AG08395 (cell line): Measurements from ENCODE around the gene PLEKHO1.
"Not testable (repeated sequence)": the region's sequence is repeated elsewhere in the genome, so short reads cannot be mapped to it uniquely, and the experiment has no call there.

ENCODE experiments used
- DNase-seq: peaks from one replicate; pipeline ENCODE4 v3.0.0; 2012; ENCODE audit warnings: mixed read lengths, low spot score

Gene PLEKHO1, protein sequence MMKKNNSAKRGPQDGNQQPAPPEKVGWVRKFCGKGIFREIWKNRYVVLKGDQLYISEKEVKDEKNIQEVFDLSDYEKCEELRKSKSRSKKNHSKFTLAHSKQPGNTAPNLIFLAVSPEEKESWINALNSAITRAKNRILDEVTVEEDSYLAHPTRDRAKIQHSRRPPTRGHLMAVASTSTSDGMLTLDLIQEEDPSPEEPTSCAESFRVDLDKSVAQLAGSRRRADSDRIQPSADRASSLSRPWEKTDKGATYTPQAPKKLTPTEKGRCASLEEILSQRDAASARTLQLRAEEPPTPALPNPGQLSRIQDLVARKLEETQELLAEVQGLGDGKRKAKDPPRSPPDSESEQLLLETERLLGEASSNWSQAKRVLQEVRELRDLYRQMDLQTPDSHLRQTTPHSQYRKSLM

DNA sequence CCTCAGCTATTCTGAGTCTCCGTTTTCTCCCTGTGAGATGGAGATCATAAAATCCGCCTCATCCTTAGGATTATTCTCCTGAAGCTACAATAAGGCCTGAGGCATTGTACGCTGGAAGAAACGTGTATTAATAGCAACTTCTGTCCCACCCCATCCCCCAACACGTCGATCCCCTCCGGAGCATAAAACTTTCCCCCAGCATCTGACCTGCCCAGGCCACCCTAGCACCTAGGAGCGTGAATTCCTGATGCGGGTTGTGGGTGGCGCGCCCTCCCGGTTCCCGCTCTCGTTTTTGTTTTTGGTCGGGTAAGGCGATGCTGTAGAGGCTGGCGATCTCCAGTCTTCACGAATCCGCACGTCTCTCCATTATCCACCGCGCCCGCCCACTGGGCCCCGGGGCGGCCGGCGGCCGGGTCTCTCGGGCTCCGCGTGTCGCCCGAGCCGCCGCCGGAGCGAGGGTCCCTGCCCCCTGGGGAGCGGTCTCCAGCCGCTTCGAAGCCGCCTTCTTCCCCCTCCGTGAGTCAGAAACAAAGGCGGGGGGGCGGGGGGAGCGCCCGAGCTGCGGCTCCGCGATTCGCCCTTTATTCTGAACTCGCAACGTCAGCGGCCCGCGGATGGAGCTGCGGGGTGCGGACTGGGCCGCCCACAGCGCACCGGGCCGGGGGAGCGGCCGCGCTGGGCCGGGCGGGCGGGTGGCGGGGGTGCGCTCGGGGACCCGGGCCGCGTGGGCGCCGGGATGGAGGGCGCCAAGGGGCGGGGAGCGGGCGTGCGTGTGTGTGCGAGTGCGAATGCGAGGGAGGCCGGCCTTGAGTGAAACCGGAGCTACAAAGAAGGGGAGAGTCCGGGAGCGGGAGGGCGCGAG is at the start of gene PLEKHO1:
Gene PLEKHO1, plus strand, starts transcription at position 646 of the 862 bp plus-strand sequence. CDS start 342 bp downstream, outside the sequence.
- peak; percentile 86 for DNase-seq

DNA sequence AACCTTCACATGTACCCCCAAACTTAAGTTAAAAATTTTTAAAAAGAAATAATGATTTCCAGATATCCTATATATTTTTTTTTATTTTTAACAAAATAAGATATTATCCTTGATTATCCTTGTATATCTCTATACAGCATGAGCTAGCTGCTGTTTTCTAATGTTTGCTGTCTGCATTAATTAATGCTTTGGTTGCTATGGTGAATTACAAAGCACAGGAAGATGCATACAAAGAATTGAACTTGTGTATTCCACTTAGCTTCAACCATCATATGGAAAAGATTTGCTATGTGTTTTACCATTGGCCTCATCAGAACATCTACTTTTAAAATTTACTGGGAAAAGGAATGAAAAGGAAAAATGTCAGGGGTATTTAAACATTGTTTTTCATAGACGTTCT is 46.7 kb upstream of the PLEKHO1 start:
- no peak for DNase-seq

DNA sequence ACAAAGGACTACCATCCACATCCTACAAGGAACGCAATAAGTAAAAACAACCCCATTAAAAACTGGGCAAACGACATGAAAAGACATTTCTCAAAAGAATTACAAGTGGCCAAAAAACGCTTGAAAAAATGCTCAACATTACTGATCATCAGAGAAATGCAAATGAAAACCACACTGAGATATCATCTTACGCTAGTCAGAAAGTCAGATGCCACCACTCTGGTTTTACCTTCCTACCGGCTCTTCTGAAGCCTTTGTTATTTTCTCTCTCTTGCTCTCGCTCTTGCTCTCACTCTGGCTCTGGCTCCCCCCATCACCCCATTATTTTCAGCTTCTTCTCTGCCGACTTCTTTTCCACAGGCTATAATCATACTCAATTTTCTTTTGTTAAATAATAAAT is 43.4 kb upstream of the PLEKHO1 start:
- DNase-seq: no peak

DNA sequence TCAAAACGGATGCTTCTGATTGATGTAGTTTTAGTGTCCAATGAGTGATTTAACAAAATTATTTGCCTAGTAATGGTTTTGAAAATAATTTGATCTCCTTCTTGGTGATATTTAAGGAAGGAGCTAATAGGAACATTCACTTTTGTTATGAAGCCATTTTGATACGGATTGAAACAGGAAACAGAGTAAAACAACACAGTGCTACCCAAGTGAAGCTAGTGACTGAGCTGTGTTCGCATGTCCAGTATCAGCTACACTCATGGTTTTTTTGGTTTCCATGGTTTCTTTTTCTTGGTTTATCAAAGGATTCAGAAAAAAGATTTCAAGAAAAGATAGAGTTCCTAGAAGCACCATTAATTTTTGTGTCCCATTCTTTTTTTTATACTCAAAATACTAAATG is 40.1 kb upstream of the PLEKHO1 start:
- no peak for DNase-seq

DNA sequence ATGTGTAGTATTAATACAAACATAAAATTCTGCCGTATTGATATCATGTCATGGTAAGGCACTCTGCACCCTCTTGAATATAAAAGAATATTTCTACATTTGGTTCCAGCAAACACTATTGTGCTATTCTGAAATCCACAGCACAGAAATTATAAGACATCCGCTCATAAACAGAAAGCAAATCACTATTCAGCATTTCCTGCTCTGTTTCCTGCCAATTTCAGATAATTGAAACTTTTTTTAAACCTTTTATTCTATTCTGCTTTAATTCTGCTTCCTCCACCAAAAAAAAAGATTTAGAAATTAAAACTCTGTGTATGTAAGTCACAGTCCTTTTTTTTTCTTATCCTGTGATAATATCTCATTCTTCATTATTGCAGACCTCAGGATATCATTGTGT is 39.6 kb upstream of the PLEKHO1 start:
- no peak for DNase-seq

DNA sequence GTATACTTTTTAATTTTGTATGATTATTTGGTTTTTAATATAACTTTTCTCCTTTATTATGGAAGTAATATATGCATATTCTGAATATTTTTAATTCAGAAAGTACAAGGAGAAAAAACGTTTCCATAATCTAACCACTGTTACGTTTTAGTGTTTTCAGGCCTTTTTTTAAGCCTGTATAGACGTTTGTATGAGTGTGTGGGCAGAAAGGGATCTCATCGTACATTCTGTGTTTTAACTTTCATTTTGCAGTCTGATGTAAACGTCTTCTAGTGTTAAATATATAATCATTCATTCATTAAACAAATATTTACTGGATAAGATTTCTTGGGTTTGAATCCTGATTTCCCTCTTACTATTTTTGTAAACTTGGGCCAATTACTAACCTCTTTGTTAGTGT is 38.0 kb upstream of the PLEKHO1 start:
- no peak for DNase-seq

DNA sequence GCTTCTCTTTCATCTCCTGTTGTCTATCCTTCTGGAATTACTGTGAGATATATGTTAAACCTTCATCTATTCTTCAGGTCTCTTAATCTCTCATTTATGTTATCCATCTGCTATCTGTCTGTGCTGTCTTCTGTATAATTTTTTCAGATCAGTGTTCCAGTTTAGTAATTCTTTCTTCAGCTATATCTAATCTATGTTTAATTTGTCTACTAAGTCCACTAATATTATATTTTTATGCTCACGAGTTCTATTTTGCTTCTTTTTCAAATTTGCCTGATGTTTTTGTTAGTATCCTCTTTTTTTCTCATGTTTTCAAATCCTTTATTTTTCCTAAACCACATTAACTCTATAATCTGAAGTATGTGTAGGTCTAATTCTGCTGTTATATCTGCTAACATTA is 34.6 kb upstream of the PLEKHO1 start:
- no peak for DNase-seq

DNA sequence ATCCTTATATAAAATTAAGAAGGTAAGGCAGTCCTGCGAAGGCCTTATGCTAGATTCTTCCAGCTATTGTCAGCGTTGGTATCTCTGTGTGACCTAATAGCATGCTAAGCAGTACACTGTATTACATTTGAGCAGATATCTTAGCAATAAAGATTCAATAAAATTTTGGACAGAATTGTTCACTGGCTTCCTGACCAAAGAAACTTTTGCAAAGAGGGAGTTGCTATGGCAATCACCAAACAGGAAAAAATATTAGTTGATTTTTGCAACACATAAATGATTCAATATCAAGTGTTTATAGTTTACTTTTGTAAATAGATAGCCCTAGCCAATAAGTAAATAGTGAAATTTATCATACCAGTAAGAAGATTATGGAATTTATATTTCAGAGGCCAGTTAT is 31.0 kb upstream of the PLEKHO1 start:
- no peak for DNase-seq

DNA sequence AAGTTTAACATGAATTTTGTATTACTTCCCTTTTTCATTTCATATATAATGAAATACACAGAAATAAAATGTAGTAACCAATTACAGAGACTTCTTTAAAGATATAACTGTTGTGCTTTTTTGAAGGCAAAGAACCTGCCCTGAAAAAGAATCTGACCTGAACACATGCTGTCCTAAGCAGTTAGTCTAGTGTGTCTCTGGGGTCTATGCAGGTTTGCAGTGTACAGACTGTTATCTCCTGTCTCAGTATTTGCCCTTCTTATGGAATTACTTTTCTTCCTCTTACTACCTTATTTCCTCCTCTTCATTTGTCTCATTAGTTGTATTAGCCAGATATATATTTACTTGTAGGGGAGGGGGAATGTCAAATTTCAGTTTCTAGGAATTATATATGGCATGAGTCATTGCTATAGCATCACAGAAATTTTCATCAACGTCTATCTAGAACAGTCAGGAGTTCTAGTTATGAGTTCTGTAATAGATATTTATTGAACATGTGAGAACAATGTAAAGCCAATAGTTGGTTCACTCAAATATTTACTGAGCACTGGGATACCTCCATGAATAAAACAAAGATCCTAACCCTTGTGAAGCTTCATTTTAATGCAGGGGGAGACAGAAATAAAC is 28.4 kb upstream of the PLEKHO1 start:
- DNase-seq: no peak

DNA sequence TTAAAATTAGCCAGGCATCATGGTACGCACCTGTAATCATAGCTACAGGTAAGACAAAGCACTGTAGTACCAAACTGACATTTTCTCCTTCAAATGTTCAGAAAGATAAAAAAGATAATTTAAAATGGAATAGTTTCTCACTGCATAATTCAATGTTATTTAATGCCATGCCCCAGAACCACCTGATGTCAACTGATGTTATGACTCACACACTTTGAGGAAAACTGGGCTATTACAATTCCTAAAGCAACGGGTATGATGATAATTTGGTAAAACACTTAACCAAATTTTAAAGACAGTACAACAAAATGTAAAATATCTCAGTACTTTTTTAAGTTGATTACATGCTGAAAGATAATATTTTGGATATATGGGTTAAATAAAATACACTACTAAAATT is 22.9 kb upstream of the PLEKHO1 start:
- no peak for DNase-seq

DNA sequence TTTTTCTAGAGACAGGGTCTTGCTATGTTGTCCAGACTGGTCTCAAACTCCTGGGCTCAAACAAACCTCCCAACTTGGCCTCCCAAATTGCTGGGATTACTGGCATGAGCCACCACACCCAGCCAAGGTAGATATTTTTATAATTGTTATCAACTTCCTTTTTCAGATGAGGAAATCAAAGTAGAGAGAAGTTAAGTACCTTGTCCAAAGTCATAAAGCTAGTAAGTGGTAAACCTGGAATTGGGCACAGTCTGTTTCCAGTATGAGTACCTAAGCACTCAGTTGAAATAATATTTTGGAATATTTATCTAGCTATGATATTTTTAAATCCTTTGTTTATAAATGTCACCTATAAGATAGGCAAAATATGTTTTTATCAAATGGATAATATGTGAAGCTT is 22.3 kb upstream of the PLEKHO1 start:
- DNase-seq: no peak

DNA sequence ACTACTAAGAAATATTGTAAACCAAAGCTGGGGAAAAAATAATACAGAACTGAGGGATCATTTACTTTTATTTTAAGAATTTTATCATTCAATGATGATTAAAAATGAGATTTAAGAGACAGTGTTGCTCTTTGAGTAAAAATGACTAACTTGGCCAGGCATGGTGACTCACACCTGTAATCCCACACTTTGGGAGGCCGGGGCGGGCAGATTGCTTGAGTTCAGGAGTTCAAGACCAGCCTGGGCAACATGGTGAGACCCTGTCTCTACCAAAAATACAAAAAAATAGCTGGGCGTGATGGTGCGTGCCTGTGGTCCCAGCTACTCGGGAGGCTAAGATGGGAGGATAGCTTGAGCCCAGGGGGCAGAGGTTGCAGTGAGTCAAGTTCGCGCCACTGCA is 21.8 kb upstream of the PLEKHO1 start:
- DNase-seq: no peak

DNA sequence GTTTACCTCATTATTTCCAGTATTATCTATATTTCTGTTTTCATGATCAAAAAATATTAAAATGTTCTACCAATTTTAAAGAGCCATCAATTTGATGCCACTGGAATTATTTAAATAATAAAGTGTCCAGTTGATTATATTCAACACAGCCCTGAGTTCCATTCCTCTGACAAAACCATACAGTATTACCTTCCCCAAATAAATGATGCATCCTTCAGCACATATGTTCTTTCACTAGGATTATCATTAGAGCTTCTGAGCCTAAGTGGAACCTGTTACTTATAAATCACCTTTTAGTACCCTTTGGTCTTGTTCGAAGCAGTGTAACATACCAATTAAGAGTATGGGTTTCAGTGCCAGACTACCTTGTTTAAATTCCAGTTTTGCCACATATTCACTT is 17.3 kb upstream of the PLEKHO1 start:
- no peak for DNase-seq

DNA sequence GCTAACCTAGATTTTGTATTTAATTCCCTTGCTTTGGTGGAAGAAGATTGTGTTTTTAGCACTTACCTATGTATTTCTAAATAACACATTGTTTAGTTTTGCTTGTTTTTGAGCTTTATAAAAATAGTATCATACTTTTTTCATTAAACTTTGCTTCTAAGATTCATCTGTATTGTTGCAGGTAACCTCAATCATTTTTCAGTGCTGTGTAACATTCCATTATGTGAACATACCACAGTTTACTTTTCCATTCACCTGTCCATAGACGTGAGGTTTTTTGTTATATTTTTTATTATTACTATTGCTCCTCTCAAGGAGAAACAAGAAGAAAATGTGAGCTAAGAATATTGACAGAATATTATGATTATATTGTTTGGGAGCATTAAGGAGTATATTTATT is 15.2 kb upstream of the PLEKHO1 start:
- no peak for DNase-seq

DNA sequence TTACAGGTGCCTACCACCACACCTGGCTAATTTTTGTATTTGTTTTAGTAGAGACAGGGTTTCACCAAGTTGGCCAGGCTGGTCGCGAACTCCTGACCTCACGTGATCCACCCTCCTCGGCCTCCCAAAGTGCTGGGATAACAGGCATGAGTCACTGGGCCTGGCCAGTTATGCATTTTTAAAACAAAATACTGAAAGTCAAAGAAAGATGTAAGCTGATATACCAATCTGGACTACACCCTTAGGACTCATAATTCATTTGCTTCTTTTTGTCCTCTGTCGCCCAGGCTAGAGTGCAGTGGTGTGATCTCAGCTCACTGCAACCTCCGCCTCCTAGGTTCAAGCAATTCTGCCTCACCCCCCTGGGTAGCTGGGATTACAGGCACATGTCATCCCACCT is 14.3 kb upstream of the PLEKHO1 start:
- not testable (repeated sequence) for DNase-seq

DNA sequence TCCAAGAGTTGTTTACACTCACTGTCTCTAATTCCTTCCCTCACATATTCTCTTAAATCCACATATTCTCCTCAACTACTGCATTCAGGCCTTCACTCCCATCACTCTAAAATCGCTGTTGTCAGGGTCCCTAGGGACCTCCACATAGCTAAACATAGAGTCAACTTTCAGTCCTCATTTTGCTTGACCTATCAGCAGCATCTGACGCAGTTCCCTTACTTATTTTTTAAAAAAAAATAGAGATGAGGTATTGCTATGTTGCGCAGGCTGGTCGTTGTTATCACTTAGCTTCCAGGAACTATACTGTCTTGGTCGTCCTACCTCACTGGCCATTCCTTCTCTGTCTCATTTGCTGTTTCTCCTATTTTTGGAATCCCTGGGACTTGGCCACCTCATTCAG is 11.7 kb upstream of the PLEKHO1 start:
- DNase-seq: no peak

DNA sequence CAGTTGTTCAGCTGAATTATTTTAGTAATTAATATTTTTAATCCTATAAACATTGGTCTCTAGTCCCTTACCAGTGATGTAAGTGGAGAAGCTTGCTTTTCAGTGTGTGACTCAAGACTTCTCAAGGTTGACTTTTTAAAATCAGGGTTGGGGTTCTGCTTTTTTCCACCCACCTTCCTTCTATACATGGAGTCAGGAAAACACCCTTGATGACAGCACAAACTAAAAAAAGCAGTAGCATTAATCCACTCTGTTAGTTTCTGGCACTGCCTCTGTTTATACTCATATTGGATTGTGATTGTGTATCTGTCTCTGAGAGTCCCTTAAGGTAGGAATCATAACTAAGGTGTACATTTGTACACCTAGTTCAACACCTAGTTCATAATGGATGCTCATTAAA is 8.3 kb upstream of the PLEKHO1 start:
- no peak for DNase-seq

DNA sequence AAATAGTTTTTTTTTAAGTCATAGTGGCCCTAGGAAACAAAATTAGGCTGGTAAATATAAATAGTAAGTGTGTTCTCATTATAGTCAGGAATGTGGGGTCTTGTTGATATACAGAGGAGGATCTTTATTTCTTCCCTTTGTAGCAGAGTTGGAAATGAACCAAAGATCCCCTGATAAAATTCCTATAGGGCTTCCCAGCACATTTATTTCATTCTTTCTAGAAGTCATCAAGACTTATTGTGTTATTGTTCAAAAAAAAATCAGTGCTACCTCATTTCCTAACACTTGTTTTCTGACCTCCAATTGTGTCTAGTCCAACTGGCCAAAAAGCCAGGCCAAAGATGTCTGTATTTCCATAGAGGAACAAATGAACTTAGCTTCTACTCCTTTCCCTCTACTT is 7.6 kb upstream of the PLEKHO1 start:
- DNase-seq: no peak

DNA sequence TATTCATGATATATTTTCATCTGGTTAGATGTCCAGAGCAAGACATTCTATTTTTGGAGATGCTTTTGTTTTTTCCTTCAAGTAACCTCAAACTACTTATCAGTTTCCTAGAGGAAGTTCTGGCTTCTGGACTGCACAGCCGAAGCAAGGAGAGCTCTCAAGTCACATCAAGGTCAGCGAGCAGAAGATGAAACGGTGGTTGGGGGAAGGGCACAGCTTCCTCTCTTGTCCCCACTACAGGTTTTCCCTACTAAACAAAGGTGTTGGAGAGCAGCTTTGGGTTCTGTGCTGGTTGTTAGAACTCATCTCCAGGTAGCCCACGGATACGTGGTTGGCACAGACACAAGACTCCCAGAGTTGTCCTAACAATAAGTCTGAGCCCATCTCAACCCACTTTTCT is 5.1 kb upstream of the PLEKHO1 start:
- no peak for DNase-seq

DNA sequence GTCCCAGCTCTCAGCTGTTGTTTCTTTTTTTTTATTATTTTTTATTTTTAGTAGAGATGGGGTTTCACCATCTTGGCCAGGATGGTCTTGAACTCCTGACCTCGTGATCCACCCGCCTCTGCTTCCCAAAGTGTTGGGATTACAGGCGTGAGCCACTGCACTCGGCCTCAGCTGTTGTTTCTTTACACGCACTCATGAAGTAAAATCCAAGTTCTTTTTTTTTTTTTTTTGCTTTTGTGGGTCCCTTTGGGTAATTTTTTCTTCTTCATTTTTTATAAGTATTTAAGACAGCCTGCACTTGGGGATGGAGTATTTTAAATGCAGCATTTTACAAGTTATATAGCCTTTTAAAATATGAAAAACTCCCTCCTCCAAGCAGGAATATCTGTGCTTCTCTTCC is 3.7 kb upstream of the PLEKHO1 start:
- not testable (repeated sequence) for DNase-seq

DNA sequence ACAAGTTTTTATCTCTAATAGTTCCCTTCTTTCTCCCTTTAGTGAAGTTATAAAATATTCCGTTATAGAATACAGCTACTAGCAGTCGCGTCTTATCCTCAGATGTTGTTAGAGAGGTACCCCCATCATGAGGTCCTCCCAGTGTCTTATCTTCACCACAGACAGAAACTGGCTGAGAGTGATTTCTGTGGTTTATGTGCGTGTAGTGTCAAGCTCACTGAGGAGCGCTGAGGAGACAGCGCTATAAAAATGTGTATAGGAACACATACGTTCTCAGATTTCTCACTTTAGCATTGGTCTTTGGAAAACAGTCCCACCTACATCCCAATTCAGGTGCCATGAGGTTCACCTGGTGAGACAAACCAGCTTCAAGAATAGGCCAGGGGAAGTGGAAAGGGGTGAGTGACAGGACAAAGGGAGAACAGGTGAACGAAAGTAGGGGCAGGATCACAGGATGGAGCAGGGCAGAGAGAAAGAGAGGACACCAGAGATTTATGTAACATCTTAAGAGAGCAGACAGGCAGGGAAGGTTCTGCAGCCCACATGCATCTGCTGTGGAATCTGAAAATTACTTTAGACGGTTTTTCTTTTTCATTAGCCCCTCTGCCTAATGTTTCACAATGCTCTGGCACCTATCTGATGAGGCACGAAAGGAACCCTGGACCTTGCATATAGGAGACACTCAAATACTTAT is 2.7 kb upstream of the PLEKHO1 start:
- DNase-seq: no peak

DNA sequence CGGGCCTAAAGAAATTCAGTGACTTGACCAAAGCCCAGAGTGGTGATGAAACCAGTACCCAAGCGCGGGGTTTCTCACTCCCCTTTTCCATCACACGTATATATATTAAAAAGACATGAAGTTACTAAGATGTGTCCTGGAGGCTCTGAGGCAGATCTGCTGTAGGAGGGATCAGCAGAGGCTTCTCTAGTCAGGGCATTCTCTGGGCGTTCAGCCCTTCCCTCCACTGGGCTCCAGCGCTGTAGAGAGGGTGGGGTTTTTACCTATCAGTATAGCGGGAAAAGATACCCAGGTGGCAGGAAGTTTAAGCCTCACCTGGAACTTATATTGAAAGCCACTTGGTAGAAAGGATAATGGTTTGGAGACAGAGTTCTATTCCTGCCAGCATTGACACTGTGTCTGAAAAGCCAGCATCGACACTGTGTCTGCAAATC is 862 bp upstream of the PLEKHO1 start:
- no peak for DNase-seq
